Upper lobe of left lung (tissue), 6 donors: ENCODE measurements around the gene ASB2. TPM values are rescaled to one million over a fixed set of nuclear protein-coding genes. Genes with fewer than 3 reads are reported as not detected.

ENCODE experiments used
- ATAC-seq, 2 donors: fragments of 200-7000 bp; cut with Tn5 transposase; one replicate each; pipeline ENCODE4 v1.9.1; 2022; ENCODE audit warnings: mild to moderate bottlenecking in 2 of 2, moderate library complexity in 2 of 2; ENCODE audit not compliant: low FRiP score in 2 of 2
- DNase-seq, 2 donors: peaks; one replicate each; pipeline ENCODE4 v3.0.0-alpha.2; 2019 to 2020
- H3K27ac ChIP-seq, 4 donors: fragments of 200-600 bp; sonication (generic); one replicate each; pipeline ENCODE4 v1.5.1; 2016 to 2019
- H3K27me3 ChIP-seq, 4 donors: fragments of 200-600 bp; sonication (generic); one replicate each; pipeline ENCODE4 v1.5.1; 2017 to 2019
- H3K36me3 ChIP-seq, 4 donors: fragments of 200-600 bp; sonication (generic); one replicate each; pipeline ENCODE4 v1.5.1; 2016 to 2019
- H3K4me1 ChIP-seq, 4 donors: fragments of 200-600 bp; sonication (generic); one replicate each; pipeline ENCODE4 v1.5.1; 2018 to 2019
- H3K4me3 ChIP-seq, 4 donors: fragments of 200-600 bp; sonication (generic); one replicate each; pipeline ENCODE4 v1.5.1; 2017 to 2019; ENCODE audit warnings: mild to moderate bottlenecking in 2 of 4, moderate library complexity in 1 of 4
- H3K9me3 ChIP-seq, 4 donors: fragments of 200-600 bp; sonication (generic); one replicate each; pipeline ENCODE4 v1.5.1; 2018 to 2019
- CTCF ChIP-seq, 6 experiments: fragments of 450-650 bp in 4 of 6; fragments of 200-600 bp in 2 of 6; sonication (generic) in 2 of 6; IDR thresholded peaks; one replicate each; pipeline ENCODE4 v1.5.1; 2016 to 2019; ENCODE audit warnings: antibody characterized with exemption in 6 of 6
- EP300 ChIP-seq, 4 donors: sonication (generic); formaldehyde crosslinking; IDR thresholded peaks; one replicate each; pipeline ENCODE4 v1.5.1; 2017; ENCODE audit warnings: antibody characterized with exemption in 4 of 4, control low read depth in 2 of 4
- POLR2A ChIP-seq, 4 donors: fragments of 450-650 bp; IDR thresholded peaks; one replicate each; pipeline ENCODE4 v1.5.1; 2016 to 2017; ENCODE audit warnings: antibody characterized with exemption in 4 of 4, mild to moderate bottlenecking in 2 of 4
- POLR2AphosphoS5 ChIP-seq, 2 donors: sonication (generic); formaldehyde crosslinking; IDR thresholded peaks; one replicate each; pipeline ENCODE4 v1.5.1; 2017; ENCODE audit warnings: antibody characterized with exemption in 2 of 2
- WGBS, 2 donors: methylation state at CpG; one replicate each; pipeline ENCODE4 v1.1.5; 2017 to 2018; 5-methylcytosine and 5-hydroxymethylcytosine counted together
- total RNA-seq, 6 donors: library from RNA; depleted of rRNA in 4 of 6; stranded (reverse); fragments of >200 nt in 4 of 6; gene quantifications; one replicate each; pipeline versions ENCODE4 v1.1.0 to v1.2.1, GENCODE V29; 2016 to 2021
- donor health status: DM: no; HTN: no; CAD: no; lungs with moderate emphysema.
- donor health status: DM: no; HTN: yes; CAD: no; lungs with severe emphysema.

ASB2 gene
- total RNA-seq, 6 donors from 2014 or later: 0.76 to 2.2 (median 1.9) TPM; not detected in 1

- Histone ChIP-seq H3K27ac (no peak overlapping the region), H3K4me3 (no peak overlapping the region), H3K27me3 (no peaks in the 10 kb centered on the region), H3K36me3 (no peaks in the 10 kb centered on the region), H3K9me3 (peaks cover 0 to 5% (median 0%) of the 10 kb centered on the region in 4 donors), H3K4me1 (peaks cover 0 to 9% (median 2%) of the 10 kb centered on the region in 4 donors)
- no peak for ATAC-seq
- TF ChIP-seq CTCF (IDR thresholded peaks at IDR 0.05) (no peak), EP300 (IDR thresholded peaks at IDR 0.05) (no peak), POLR2A (IDR thresholded peaks at IDR 0.05) (no peak), POLR2AphosphoS5 (IDR thresholded peaks at IDR 0.05) (no peak)
- 75 to 87% methylated on average over 4 to 5 of the region's 5 CpGs for WGBS, 2 donors
- DNase-seq: no peak
These were observed 64.3 kb downstream of the ASB2 start for GRCh38 chr14:93911975-93912615.

- no peak for TF ChIP-seq POLR2AphosphoS5 (IDR thresholded peaks at IDR 0.05)
- no peak for TF ChIP-seq POLR2A (IDR thresholded peaks at IDR 0.05)
- no peak for TF ChIP-seq EP300 (IDR thresholded peaks at IDR 0.05)
- TF ChIP-seq CTCF (IDR thresholded peaks at IDR 0.05): no peak
- no peaks in the 10 kb centered on the region for H3K27me3 ChIP-seq
- no peak for ATAC-seq
- H3K36me3 ChIP-seq: no peaks in the 10 kb centered on the region
- no peaks in the 10 kb centered on the region for H3K4me1 ChIP-seq
- H3K4me3 ChIP-seq: no peak overlapping the region
- 79 to 85% methylated on average over 5 of the region's 5 CpGs for WGBS, 2 donors
- H3K27ac ChIP-seq: no peak overlapping the region
- DNase-seq: no peak
- H3K9me3 ChIP-seq: peaks cover 0 to 4% (median 0%) of the 10 kb centered on the region in 4 donors
These were observed 66.8 kb downstream of the ASB2 start for GRCh38 chr14:93909429-93910128.

- WGBS, 2 donors: 48% methylated on average over 15 of the region's 15 CpGs
- DNase-seq: peak in 1 of 2 donors; percentile 68
These were observed 69.7 kb downstream of the ASB2 start for GRCh38 chr14:93906341-93907329.

GRCh38 chr14:93905623-93906022, 70.7 kb downstream of the ASB2 start:
- no peak for DNase-seq

More at GRCh38 chr14:93906341-93907329, 69.7 kb downstream of the ASB2 start:
- no peak overlapping the region for H3K27ac ChIP-seq
- H3K4me3 ChIP-seq: no peak overlapping the region
- no peaks in the 10 kb centered on the region for H3K27me3 ChIP-seq
- no peak for TF ChIP-seq POLR2AphosphoS5 (IDR thresholded peaks at IDR 0.05)
- TF ChIP-seq CTCF (IDR thresholded peaks at IDR 0.05): peak in 5 of 6 experiments; percentile 35 to 58 (median 48)
- TF ChIP-seq EP300 (IDR thresholded peaks at IDR 0.05): no peak
- no peaks in the 10 kb centered on the region for H3K36me3 ChIP-seq
- ATAC-seq: peak in 1 of 2 donors; percentile 59
- no peaks in the 10 kb centered on the region for H3K4me1 ChIP-seq
- no peaks in the 10 kb centered on the region for H3K9me3 ChIP-seq

More at GRCh38 chr14:93905623-93906022, 70.7 kb downstream of the ASB2 start:
- 69 to 74% methylated on average over 2 to 4 of the region's 4 CpGs for WGBS, 2 donors
- TF ChIP-seq EP300 (IDR thresholded peaks at IDR 0.05) (no peak), POLR2A (IDR thresholded peaks at IDR 0.05) (no peak), CTCF (IDR thresholded peaks at IDR 0.05) (no peak), POLR2AphosphoS5 (IDR thresholded peaks at IDR 0.05) (no peak)
- ATAC-seq: no peak
- Histone ChIP-seq H3K4me3 (no peak overlapping the region), H3K36me3 (no peaks in the 10 kb centered on the region), H3K9me3 (no peaks in the 10 kb centered on the region), H3K4me1 (no peaks in the 10 kb centered on the region), H3K27ac (no peak overlapping the region), H3K27me3 (no peaks in the 10 kb centered on the region)
